H1 (cell line): ENCODE results near the gene PROSER3. TPM values are rescaled to one million over a fixed set of nuclear protein-coding genes. Genes with fewer than 3 reads are reported as not detected.

Source experiments
- CREB1 ChIP-seq: IDR thresholded peaks from 2 replicates; pipeline ENCODE4 v1.6.1; 2012; ENCODE audit warnings: inconsistent platforms
- EP300 ChIP-seq, 2 experiments: IDR thresholded peaks; 1 replicate in 1 of 2; 2 replicates in 1 of 2; pipeline ENCODE4 v1.6.1; 2011 to 2012; ENCODE audit warnings: low read depth in 2 of 2, low read length in 2 of 2, mild to moderate bottlenecking in 2 of 2, borderline replicate concordance in 1 of 2, inconsistent platforms in 1 of 2, moderate library complexity in 1 of 2
- MAX ChIP-seq: IDR thresholded peaks from 2 replicates; pipeline ENCODE4 v1.6.1; 2012; ENCODE audit warnings: inconsistent platforms
- POLR2AphosphoS5 ChIP-seq: IDR thresholded peaks from 2 replicates; pipeline ENCODE4 v1.6.1; 2011; ENCODE audit warnings: low read depth, low read length
- RNF2 ChIP-seq: fragments of 200-900, 300-1000 bp; sonication (generic); IDR thresholded peaks from 2 replicates; pipeline ENCODE4 v1.7.1; 2016; ENCODE audit warnings: borderline replicate concordance, low read depth, mild to moderate bottlenecking, antibody characterized with exemption, low read length; ENCODE audit not compliant: poor library complexity, severe bottlenecking; ENCODE audit errors: missing control alignments
- TAF1 ChIP-seq: IDR thresholded peaks from 2 replicates; pipeline ENCODE4 v1.6.1; 2011; ENCODE audit warnings: mild to moderate bottlenecking, low read depth, low read length
- USF2 ChIP-seq: IDR thresholded peaks from 2 replicates; pipeline ENCODE4 v1.6.1; 2011; ENCODE audit warnings: low read length, improper control_type of control experiment
- polyA plus RNA-seq, 7 experiments: library from polyadenylated mRNA; depleted of rRNA in 3 of 7; stranded (reverse) in 5 of 7; unstranded in 2 of 7; fragments of >200 nt in 5 of 7; fragments of 200-250 nt in 2 of 7; gene quantifications; 1 replicate in 5 of 7; 2 replicates in 1 of 7; 4 replicates in 1 of 7; pipeline versions ENCODE4 v1.2.1 to v1.2.3, GENCODE V29; 2011 to 2013; ENCODE audit warnings: missing spikeins in 2 of 7, mixed read lengths in 2 of 7
- total RNA-seq: library from RNA; stranded (reverse); fragmentation: NEBNext Ultra II Directional; extraction: Animal tissue kit (Norgen Biotek cat#: 25700); gene quantifications from 2 replicates; pipeline ENCODE4 v1.2.1, GENCODE V29; 2021
- TF ChIP-seq, protein P1 (sequence below): IDR thresholded peaks from 2 replicates; pipeline ENCODE4 v1.6.1; 2012; ENCODE audit warnings: inconsistent platforms

The PROSER3 gene
- total and polyA plus RNA-seq, 2 of the 8 experiments (the other 6 are each of a cell fraction or from before 2014, with no cell fraction given) = 17.8 to 28.9 TPM

- TF ChIP-seq TAF1 = no peak; the same call in 1 of the 2 replicates
- TF ChIP-seq EP300 (IDR thresholded peaks at IDR 0.05; ENCODE audit: borderline replicate concordance in 1 of 2, low read depth in 2 of 2, low read length in 2 of 2) = no peak
- no peak for TF ChIP-seq MAX
- TF ChIP-seq CREB1 = no peak
- TF ChIP-seq, protein P1, sequence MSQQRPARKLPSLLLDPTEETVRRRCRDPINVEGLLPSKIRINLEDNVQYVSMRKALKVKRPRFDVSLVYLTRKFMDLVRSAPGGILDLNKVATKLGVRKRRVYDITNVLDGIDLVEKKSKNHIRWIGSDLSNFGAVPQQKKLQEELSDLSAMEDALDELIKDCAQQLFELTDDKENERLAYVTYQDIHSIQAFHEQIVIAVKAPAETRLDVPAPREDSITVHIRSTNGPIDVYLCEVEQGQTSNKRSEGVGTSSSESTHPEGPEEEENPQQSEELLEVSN = no peak
- TF ChIP-seq POLR2AphosphoS5 = no peak
- no peak for TF ChIP-seq USF2
- TF ChIP-seq RNF2 = no peak
Observed at GRCh38 chr19:35746087-35746462, 11.9 kb upstream of the PROSER3 start (continued).
